Loucy (cell line): Measurements from ENCODE around the gene HLX.
A peak's percentile ranks its signal among the peaks of the same experiment; 100 is the strongest.

Experiments
- H2AFZ ChIP-seq: fragments of 200-600 bp; sonication (generic); 2 replicates; pipeline ENCODE4 v1.6.0; 2016; ENCODE audit warnings: antibody characterized with exemption, mild to moderate bottlenecking, low read length, moderate library complexity
- H3F3A ChIP-seq: fragments of 200-600 bp; 2 replicates; pipeline ENCODE4 v1.6.0; 2016; ENCODE audit warnings: antibody characterized with exemption, low read depth, mild to moderate bottlenecking
- H3K27me3 ChIP-seq: fragments of 200-600 bp; sonication (generic); 2 replicates; pipeline ENCODE4 v1.6.1; 2014; ENCODE audit warnings: low read length, mild to moderate bottlenecking; ENCODE audit not compliant: insufficient read depth, poor library complexity, severe bottlenecking
- H3K36me3 ChIP-seq: fragments of 200-600 bp; sonication (generic); 2 replicates; pipeline ENCODE4 v1.6.1; 2016; ENCODE audit warnings: low read length; ENCODE audit not compliant: insufficient read depth
- H3K4me1 ChIP-seq: fragments of 200-600 bp; sonication (generic); 2 replicates; pipeline ENCODE4 v1.5.1; 2014; ENCODE audit warnings: low read length, mild to moderate bottlenecking; ENCODE audit not compliant: insufficient read depth, poor library complexity, severe bottlenecking
- H3K4me2 ChIP-seq: fragments of 200-600 bp; sonication (generic); 2 replicates; pipeline ENCODE4 v1.6.0; 2014; ENCODE audit warnings: antibody characterized with exemption, low read length, low read depth, mild to moderate bottlenecking; ENCODE audit not compliant: poor library complexity, severe bottlenecking
- H3K4me3 ChIP-seq: fragments of 200-600 bp; sonication (generic); 2 replicates; pipeline ENCODE4 v1.5.1; 2014; ENCODE audit warnings: low read length, mild to moderate bottlenecking, mixed read lengths; ENCODE audit not compliant: poor library complexity, severe bottlenecking
- H3K79me2 ChIP-seq: fragments of 200-600 bp; sonication (generic); 2 replicates; pipeline ENCODE4 v1.6.1; 2014; ENCODE audit warnings: low read length; ENCODE audit not compliant: insufficient read depth
- H3K9ac ChIP-seq: fragments of 200-600 bp; sonication (generic); 2 replicates; pipeline ENCODE4 v1.6.0; 2014; ENCODE audit warnings: mild to moderate bottlenecking, low read depth, low read length, moderate library complexity; ENCODE audit not compliant: poor library complexity, severe bottlenecking
- H3K9me2 ChIP-seq: fragments of 200-600 bp; sonication (generic); replicated peaks from 2 replicates; pipeline ENCODE4 v1.6.1; 2016; ENCODE audit warnings: low read depth, low read length, mixed read lengths
- H3K9me3 ChIP-seq: fragments of 200-600 bp; sonication (generic); 2 replicates; pipeline ENCODE4 v1.6.1; 2014; ENCODE audit warnings: mild to moderate bottlenecking, antibody characterized with exemption, low read length, low read depth; ENCODE audit not compliant: insufficient read depth
- H4K20me1 ChIP-seq: fragments of 200-600 bp; sonication (generic); 2 replicates; pipeline ENCODE4 v1.6.0; 2014; ENCODE audit warnings: antibody characterized with exemption, low read length, mild to moderate bottlenecking; ENCODE audit not compliant: insufficient read depth, poor library complexity, severe bottlenecking
- CTCF ChIP-seq: fragments of 200-600 bp; sonication (generic); conservative IDR thresholded peaks from 2 replicates; pipeline ENCODE4 v1.5.1; 2014; ENCODE audit warnings: mild to moderate bottlenecking, antibody characterized with exemption, low read length
- EZH2phosphoT487 ChIP-seq: fragments of 200-600 bp; IDR thresholded peaks from 2 replicates; pipeline ENCODE4 v1.6.1; 2018; ENCODE audit warnings: antibody characterized with exemption, mild to moderate bottlenecking, moderate library complexity, borderline replicate concordance

HLX gene

GRCh38 chr1:220915117-220915440, 35.8 kb downstream of the HLX start:
- Histone ChIP-seq H3K9me3 (no peaks in the 10 kb centered on the region), H3F3A (no peaks in the 10 kb centered on the region), H3K79me2 (no peaks in the 10 kb centered on the region), H3K9me2 (no peaks in the 10 kb centered on the region), H3K36me3 (no peaks in the 10 kb centered on the region), H2AFZ (no peak overlapping the region), H3K4me2 (peak overlapping the region; percentile 41), H3K27me3 (no peaks in the 10 kb centered on the region), H3K4me1 (peaks cover 23% of the 10 kb centered on the region), H3K4me3 (peak overlapping the region; percentile 0), H4K20me1 (no peaks in the 10 kb centered on the region), H3K9ac (no peak overlapping the region)
- no peak for TF ChIP-seq CTCF
- TF ChIP-seq EZH2phosphoT487, result no peak

GRCh38 chr1:220915954-220916353, 36.7 kb downstream of the HLX start:
- H4K20me1 ChIP-seq, result no peaks in the 10 kb centered on the region
- no peak overlapping the region for H2AFZ ChIP-seq
- peaks cover 23% of the 10 kb centered on the region for H3K4me1 ChIP-seq
- H3F3A ChIP-seq, result no peaks in the 10 kb centered on the region
- H3K36me3 ChIP-seq, result no peaks in the 10 kb centered on the region
- no peaks in the 10 kb centered on the region for H3K79me2 ChIP-seq
- no peak overlapping the region for H3K4me2 ChIP-seq
- no peaks in the 10 kb centered on the region for H3K9me3 ChIP-seq
- no peak overlapping the region for H3K4me3 ChIP-seq
- no peaks in the 10 kb centered on the region for H3K9me2 ChIP-seq
- TF ChIP-seq CTCF (no peak), EZH2phosphoT487 (no peak)
- no peaks in the 10 kb centered on the region for H3K27me3 ChIP-seq
- H3K9ac ChIP-seq, result no peak overlapping the region

- no peak overlapping the region for H2AFZ ChIP-seq
- no peaks in the 10 kb centered on the region for H3K79me2 ChIP-seq
- no peaks in the 10 kb centered on the region for H3F3A ChIP-seq
- no peaks in the 10 kb centered on the region for H3K36me3 ChIP-seq
- no peaks in the 10 kb centered on the region for H3K9me3 ChIP-seq
- peaks cover 31% of the 10 kb centered on the region for H3K4me1 ChIP-seq
- H3K9ac ChIP-seq, result no peak overlapping the region
- no peak overlapping the region for H3K4me2 ChIP-seq
- H3K9me2 ChIP-seq, result no peaks in the 10 kb centered on the region
- H3K4me3 ChIP-seq, result no peak overlapping the region
- H4K20me1 ChIP-seq, result no peaks in the 10 kb centered on the region
- no peak for TF ChIP-seq CTCF
- TF ChIP-seq EZH2phosphoT487, result no peak
- no peaks in the 10 kb centered on the region for H3K27me3 ChIP-seq
Observed at GRCh38 chr1:220917101-220917500, 37.9 kb downstream of the HLX start.
